ENCODE measurements around the gene NTNG1.

The NTNG1 gene

DNA sequence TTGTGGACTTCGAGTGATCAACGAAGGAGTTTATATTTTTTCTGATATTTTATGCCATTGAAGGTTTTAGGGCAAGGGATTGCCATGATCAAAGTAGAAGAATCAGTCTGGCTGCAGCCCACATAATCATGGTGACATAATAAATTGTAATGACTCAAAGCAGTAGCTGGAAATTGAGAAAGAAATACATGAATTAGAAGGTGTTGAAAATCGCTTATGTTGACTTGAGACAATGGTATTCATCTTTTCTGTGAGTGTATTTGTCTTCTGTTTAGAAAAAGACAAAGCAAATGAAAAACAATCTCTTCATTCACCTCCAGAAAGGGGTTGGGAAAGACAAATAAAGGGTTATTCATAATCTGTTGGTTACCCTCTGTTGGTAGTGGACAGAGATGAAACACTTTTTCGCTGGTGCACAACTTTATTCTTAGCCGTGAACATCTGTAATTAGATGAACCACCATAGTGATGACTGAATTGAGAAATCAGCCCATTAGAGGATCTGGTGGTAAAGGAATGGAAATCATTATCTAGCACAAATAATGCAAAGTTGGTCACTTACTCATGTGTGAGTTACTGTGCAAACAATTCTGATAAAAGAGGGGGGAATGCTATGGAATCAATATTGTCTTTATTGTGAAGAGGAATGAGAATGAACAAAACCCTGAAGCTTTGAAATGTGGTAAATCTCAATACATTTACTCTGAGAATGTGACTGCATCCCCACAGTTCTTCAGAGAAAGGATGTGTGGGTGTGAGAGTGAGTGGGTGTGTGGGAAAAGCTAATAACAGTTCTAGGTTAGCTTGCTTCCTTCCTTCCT, 121.8 kb downstream of the NTNG1 start:
- peak; percentile 41 for DNase-seq (ENCODE audit: low spot score)

DNA sequence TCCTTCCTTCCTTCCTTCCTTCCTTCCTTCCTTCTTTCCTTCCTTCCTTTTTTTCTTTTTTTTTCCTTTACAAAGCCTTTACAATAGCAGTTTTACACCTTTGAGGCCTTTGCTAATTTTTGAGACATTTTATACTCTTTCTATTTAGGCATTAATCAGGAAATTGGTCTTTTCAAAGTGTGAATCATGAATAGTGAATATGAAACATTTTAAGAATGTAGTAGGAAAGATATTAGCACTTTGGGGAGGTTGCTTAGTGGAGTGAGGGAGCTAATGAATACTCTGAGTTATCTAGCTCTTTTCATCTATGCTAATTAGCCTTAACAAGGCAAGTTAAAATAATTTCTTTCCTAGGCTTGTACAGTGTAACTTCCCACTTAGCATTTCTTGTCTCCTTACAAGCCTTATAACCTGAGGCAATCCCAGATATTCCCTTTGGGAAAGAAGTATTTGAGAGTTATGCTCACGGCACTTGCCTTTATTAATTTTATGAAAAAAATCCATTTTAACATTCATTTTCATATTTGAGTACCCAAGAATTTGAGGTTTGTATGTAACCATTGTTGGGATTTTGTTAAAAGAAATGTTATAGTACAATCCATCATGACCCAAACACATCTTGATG, 122.6 kb downstream of the NTNG1 start:
- peak; percentile 40 for DNase-seq (ENCODE audit: low spot score)

DNA sequence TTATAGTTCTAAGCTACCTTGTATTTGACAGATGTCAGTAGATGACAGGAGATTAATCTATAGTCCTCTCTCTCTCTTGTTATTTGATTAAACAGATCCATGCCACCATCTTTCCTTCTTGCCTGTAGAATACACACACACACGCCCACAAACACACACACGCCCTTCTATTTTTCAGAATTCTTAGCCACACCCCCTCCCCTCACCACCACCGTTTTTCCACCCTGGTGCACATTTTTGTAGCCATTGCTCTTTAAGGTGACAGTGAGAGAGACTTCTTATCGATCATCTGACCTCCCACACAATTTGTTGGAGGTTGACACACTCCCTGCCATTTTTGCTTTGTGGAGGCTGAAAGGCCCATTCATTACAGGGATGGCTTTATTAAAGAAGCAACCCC, 123.2 kb downstream of the NTNG1 start:
- no peak for DNase-seq (ENCODE audit: low spot score)

DNA sequence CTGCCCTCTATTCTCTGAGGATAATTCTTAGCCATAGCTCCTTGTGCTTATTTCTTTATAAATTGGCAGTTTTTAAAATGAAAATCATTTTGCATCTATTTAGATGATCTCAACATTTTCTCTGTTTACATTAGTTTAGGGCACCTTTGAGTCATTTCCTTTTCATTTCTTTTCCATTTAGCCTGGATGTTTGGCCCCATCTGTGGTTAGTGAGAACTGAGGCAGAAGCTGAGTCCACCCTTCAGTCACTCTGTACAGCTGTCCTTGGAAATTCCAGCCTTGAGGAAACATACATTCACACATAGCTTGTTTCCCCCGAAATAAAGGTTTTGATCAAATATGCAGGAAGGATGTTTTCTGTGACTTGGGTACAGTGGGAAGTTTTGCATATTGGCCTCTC, 123.7 kb downstream of the NTNG1 start:
- DNase-seq (ENCODE audit: low spot score) = no peak

DNA sequence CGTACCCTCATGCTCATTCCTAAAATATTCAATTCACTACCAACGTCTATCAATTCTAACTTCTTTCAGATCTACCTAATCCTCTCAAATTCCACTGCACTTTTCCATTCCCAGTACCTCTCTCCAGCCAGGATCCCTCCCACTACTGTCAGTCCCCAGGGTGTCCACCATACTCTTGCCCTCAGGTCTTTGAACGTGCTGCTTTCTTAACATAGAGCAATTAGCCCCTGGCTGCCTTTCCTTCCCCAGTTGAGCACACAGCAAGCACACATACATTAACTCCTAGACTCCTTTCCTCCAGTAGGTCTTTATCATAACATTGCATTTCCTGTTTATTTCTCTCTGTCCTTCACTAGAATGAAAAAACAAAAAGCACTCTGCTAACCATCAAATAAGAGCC, 126.7 kb downstream of the NTNG1 start:
- DNase-seq (ENCODE audit: low spot score) = no peak

DNA sequence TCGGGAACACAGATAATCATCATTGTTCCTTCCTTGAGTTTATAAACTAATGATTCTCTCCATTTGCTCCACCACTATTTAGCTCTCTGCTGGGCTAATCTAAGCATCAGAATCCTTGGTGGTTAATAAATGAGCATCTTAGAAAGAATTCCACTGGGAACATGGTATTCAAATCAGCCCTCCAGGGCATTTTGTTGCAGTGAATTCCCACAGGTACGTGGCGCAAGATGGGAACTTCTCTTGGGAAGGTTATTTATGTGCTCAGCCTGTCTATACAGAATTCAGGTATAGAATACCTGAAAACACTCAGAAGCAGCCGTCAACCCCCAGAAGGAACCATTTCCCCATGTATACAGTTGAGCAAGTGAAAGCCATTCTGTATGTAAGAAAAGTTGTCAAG, 131.5 kb downstream of the NTNG1 start:
- no peak for DNase-seq (ENCODE audit: low spot score)

DNA sequence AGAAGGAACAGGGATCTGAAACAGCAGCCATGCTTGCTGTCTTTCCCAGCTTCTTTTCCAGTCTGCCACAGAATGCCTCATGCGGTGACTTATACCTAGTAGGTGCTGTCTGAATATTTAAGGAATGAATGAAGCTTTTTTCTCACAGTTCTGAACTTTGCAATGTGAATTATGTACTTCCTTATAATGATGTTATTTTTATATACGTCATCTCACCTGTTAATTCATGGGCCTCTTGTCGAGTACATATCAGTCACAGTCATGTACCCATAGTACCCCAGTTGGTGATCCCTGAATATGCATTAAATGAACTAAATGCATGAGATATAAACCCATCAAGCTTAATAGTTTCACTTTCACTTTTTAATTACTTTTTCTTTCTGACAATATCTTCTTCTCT, 132.7 kb downstream of the NTNG1 start:
- no peak for DNase-seq (ENCODE audit: low spot score)

DNA sequence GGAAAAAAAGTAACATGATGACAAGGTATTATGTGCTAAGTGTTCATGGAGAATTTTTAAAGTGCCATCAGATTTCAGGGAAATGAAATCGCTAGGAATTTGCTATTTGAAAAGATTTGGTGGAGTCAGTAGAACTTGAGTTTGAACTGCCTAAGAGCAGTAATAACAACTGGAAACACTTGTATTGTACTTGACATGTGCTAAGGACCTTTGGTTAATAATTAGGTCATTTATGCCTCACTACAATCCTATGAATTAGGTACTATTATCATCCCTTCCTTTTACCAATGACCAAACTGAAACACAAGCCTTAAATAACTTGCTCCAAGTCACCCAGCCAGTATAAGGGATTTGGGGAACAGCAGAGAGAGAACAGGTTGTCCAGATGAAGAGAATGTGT, 133.4 kb downstream of the NTNG1 start:
- no peak for DNase-seq (ENCODE audit: low spot score)

DNA sequence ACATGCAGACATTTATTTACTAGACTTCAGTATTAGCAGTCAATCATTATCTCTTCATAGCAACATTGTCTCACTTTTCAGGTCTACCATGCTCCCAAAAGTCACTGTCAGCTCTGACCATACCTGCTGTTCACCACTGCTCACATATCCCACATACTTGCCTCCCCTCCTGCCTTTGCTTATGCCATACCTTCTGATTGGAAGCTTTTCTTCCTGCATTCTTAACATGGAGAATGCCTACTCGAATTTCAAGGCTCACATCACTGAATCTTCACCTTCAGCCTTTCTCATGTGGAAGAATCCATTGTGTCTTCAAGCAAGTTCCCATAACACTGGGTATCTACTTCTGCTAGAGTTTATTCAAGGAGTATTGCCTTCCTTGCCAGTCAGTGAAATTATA, 135.4 kb downstream of the NTNG1 start:
- DNase-seq (ENCODE audit: low spot score) = no peak

DNA sequence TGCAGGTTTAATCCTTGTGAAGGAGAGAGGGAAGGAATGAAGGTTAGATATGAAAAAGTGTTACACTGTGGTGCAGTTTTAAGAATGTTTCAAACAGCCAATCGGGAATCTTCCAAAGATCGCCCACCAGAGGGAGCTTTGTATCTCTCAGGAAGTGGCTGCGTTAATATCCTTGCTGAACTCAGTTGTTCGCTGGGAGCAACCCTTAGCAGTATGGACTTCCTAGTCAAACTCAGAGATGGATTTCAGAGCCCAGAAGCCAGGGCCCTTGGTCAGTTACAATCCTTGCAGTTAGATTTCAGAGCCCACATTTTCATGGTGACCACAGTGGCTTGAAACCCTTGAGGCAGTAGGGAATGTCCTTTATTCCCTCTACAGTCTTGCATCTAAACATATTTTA, 136.2 kb downstream of the NTNG1 start:
- peak; percentile 7 for DNase-seq (ENCODE audit: low spot score)

DNA sequence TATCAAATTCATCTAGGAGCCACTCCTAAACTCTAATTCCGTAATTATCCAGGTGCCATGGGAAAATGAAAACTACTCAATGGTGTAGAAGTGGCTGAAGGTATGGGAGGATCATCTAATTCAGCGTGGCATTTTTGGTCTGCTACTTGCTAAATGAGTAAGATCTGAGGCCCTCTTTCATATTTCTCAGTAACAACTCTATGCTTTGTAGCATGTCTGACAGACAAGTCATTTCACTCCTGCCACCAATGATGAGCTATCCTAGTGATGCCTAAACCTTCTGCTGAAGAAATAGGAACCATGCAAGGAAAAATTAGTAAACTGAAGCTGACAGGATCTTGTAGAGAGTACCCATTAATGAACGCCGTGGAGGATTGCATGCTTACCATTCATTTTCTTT, 145.3 kb downstream of the NTNG1 start:
- DNase-seq (ENCODE audit: low spot score) = no peak

DNA sequence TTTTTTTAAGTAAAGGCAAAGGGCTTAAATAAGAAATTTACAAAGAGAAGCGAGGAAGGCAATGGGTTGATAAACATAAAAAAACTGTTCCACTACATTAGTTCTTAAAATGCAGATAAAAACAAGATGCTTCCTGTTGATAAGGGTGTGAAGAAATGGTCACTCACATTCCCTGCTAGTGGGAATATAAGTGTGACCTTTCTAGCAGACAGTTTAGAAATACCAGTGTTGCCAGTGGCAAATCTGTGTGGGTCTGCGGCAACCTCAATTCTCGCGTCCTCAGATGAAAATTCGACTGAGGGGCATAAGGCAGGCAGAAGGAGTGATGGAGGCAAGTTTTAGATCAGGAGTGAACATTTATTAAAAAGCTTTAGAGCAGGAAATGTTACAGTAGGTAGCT, 151.1 kb downstream of the NTNG1 start:
- no peak for DNase-seq (ENCODE audit: low spot score)

DNA sequence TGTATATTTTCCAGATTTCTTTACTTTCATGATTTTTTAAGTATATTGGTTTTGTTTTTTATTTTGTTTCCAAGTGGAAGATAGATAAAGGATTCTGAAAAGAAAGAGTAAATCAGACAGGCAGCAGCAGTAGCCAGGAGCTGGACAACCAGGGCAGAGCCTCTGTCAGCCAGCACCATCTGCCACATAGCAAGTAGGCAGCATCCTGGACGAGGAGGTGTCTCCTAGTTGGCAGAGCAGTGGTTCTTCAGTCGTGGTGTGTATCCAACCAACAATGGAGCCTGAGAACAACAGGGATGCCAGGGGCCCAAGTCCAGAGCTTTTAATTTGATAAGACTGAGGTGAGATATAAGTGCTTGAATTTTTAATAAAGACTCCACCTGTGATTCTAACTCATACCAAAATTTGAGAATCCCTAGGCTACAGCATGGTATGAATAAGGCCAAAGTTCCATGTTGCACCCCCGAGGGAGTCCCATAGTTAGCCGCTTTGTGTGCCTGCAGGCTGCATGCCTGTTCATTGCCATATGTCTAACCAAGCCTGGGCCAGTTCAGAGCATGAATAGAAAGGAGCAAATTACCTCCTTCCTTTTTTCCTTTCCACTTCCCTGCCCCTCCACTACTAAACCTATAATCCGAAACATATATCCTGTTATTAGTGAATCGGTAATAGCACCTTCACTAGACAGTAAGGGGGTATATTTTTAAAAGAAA, 153.2 kb downstream of the NTNG1 start:
- DNase-seq (ENCODE audit: low spot score) = no peak

DNA sequence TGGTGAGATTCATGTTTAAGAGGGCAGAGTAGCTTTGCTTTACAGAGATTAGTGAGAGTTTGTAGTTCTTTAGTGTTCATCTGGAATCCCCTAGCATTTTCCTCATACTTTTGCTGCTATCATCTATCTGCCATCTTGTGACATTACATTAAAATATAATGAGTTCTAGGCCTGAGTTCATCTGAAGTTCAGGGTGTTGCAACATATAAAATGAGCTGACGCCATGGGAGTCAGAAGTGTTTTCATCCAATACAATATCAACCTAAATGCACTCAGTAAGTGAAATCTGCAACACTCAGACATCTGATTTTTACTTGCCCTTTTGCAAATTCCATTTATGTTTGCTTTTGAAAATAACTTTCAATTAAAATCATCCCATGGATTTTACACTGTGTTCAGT, 153.8 kb downstream of the NTNG1 start:
- DNase-seq (ENCODE audit: low spot score) = no peak

DNA sequence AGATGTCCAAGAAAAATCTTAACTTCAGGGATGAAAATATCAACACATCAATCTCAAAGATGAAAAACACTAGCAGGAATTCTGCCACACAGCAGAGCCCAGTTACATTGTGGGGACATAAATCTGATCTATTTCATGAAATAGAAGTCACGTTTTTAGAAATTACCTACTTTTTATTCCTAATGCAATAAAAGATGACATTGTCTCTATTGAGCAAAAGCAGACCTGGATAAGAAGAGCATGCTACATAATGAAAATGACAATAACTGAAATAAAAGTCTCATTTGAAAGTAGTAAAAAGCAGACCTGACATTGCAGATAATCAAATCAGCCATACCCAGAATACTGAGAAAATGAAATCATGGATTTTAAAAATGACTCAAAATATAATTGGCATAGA, 156.8 kb downstream of the NTNG1 start:
- DNase-seq (ENCODE audit: low spot score) = no peak

DNA sequence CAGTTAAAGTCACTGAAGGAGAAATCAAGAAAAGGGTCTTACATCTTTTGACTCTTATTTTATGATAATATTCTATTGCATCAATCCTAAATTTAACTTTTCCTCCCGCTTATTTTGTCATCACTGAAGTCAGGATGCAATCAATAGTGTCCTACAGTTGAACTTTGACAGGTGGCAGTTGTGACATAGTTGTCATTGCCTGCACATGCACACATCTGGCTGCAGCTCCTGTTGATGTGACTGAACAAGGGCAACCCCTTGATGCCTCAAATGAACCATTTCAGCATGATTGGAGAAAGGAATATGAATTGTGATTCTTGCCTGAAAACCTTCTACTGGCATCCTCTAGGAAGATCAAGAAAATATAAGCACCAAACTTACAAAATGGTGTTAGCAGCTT, 157.7 kb downstream of the NTNG1 start:
- no peak for DNase-seq (ENCODE audit: low spot score)

DNA sequence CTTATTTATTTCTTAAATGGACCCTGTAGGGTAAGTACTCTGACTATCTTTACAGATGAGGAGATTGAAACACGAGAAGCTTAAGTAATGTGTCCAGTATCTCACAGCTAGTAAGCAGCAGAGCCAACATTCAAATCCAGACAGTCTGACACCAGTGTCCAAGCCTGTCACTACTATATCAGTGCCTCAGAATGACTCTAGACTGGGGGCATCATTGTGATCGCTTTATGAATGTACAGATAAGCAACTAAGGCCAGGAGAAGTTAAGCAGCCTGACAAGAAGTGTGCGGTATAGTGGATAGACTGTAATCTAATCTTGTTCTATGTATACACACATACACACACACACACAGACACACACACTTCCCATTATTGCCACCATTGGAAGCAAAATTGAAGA, 158.7 kb downstream of the NTNG1 start:
- DNase-seq (ENCODE audit: low spot score) = no peak

DNA sequence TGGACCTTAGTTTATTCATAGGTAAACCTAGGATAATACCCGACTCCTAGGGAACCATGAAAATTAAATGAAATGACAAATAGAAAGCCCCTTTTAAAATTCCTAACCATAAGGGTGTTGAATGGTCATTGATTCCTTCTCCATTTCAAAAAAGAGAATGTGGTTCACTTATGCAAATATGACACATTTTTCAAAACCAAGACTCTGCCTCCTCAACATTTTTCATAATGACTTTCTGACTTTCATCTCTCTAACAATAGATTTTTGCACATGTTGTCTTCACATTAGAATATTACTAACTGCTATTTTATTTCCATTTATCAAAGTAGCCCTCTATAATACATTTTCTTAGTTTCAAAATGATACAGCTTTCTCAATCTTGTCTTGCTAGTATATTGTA, 169.1 kb downstream of the NTNG1 start:
- no peak for DNase-seq (ENCODE audit: low spot score)

DNA sequence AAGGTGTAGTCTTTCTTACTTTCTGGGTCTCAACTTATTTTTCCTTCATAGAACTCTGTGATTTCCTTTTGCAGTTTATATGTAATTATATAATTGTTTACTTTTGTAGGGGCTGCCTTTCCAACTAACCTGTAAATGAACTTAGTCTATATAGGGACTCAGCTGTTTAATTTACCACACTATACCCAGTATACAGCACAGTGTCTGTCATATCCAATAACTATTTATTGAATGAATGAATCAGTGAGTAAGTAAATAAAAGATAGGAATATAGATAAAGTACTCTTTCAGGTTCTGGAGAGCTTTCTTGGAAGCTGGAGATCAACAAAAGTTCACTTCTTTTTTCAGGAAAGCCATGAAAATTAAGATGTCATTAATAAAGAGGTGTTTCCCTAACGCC, 174.8 kb downstream of the NTNG1 start:
- no peak for DNase-seq (ENCODE audit: low spot score)

DNA sequence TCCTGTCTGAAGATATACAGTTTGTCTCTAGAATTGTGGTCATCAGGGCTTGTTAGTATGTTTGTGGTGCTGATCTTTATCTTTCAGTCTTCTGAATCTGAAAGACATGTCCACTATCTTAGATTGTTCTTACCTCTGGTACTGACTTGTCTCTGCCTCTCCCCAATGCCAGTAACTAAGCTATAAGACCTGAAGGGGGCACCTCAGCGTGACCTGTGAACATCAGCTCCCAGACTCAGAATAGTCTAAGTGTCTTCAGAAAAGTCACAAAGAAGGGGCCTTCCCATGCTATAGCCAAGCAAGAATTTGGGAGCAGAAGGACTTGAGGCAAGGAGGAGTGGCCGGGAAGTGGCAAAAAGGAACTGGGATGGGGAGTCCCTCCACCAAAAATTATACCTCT, 178.1 kb downstream of the NTNG1 start:
- DNase-seq (ENCODE audit: low spot score) = no peak

DNA sequence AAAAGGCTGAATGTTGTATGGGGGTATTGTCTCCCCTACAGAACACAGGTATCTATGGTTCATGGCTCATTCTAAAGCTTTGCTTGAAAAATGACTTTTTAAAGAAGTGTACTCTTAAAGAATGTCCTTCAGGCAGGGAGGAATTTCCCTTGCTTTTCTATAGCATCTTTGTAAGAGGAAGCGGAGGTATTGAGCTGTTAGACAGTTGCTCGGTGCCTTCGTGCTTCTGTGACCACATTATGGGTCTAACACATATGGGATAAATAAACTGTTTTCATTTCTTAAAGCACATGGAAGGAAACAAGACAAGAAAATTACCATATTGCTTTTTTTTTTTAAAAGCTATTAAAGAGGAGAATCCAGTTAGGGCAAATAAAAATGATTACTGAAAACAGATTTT, 182.9 kb downstream of the NTNG1 start:
- no peak for DNase-seq (ENCODE audit: low spot score)

DNA sequence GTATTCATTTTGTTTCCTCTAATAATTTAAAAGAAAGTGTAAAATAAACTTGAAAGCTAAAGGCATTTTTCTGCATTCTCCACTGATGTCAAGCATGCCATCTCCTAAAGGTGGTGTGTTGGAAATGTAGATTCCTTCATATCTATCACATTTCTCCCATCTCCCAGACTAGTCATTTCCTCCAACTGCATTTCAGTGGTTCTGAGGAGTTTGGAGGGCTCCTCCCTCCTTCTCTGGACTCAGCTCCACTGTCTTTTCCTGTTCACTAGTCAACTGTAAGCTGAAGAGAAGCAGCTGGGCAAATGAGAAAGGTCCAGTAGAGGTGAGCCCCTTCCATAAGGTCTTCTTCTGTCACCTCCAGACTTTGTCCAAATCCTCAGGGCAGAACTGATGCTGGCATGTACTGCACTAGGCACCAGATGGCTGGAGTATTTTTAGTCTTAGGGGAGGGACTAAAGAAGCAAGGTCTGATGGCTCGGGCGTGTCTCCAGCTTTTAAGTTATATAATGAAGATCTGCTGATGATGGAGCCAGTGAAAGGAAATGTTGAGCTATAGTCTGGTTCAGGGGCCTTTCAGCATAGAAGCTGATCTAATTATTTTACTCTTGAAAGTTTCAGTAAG, 186.1 kb downstream of the NTNG1 start:
- DNase-seq (ENCODE audit: low spot score) = no peak

DNA sequence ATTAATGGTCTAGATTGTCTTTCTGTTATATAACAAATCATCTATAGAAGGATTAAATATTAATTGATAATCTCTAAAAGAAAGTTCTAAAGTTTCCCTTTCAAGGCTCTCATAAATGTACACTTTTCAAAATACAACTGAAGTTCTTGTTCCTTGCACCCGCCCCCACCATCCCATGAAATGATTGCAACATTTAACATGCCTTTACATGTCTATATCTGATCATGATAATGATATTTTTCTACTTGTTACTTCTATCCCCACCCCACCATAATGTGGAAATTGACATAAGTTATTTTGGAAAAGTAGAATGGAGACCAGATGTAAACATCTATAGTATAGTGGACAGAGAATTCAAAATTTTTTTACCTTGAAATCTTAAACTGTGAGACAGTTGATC, 186.6 kb downstream of the NTNG1 start:
- no peak for DNase-seq (ENCODE audit: low spot score)

All from putamen (tissue), 1 donor.